WTC11 (cell line): ENCODE measurements around the gene ENPP6. TPM values are rescaled to one million over a fixed set of nuclear protein-coding genes. Genes with fewer than 3 reads are reported as not detected.
A peak's percentile ranks its signal among the peaks of the same experiment; 100 is the strongest.

Experiments used
- ATAC-seq: fragments of 200-7000 bp; cut with Tn5 transposase; 2 replicates; pipeline ENCODE4 v1.10.0; 2021; ENCODE audit warnings: mild to moderate bottlenecking, moderate library complexity
- CTCF ChIA-PET: fragments of 300-600 bp; sonication (Branson Sonifier 250); formaldehyde crosslinking; loops from one replicate; lab custom pipeline; 2021; ENCODE audit warnings: antibody characterized with exemption; lab: Charles Lee
- POLR2A ChIA-PET: fragments of 350-600 bp; sonication (Branson Sonifier 250); formaldehyde crosslinking; loops from one replicate; lab custom pipeline; 2021; ENCODE audit warnings: antibody characterized with exemption; lab: Charles Lee
- DNase-seq: peaks from one replicate; pipeline ENCODE4 v3.0.0; 2021; ENCODE audit warnings: low spot score
- H3K27ac Mint-ChIP-seq: 2 replicates; pipeline ENCODE4 v1.8.0; 2021; ENCODE audit warnings: mixed read lengths
- H3K27me3 Mint-ChIP-seq: 2 replicates; pipeline ENCODE4 v1.8.0; 2021; ENCODE audit warnings: low read depth, mild to moderate bottlenecking, moderate library complexity, mixed read lengths
- H3K36me3 Mint-ChIP-seq: 2 replicates; pipeline ENCODE4 v1.8.0; 2021; ENCODE audit warnings: mixed read lengths
- H3K4me1 Mint-ChIP-seq: 2 replicates; pipeline ENCODE4 v1.8.0; 2022; ENCODE audit warnings: mixed read lengths
- H3K4me3 Mint-ChIP-seq: 2 replicates; pipeline ENCODE4 v1.8.0; 2021; ENCODE audit warnings: mild to moderate bottlenecking, moderate library complexity, mixed read lengths
- H3K9me3 Mint-ChIP-seq: 2 replicates; pipeline ENCODE4 v1.8.0; 2021; ENCODE audit warnings: mixed read lengths
- AFF4 ChIP-seq: sonication (generic); formaldehyde crosslinking; IDR thresholded peaks from 2 replicates; pipeline ENCODE4 v1.8.1; 2023; ENCODE audit warnings: mild to moderate bottlenecking, missing genetic modification reagents, borderline replicate concordance
- ATF6 ChIP-seq: sonication (generic); formaldehyde crosslinking; IDR thresholded peaks from 2 replicates; pipeline ENCODE4 v1.8.1; 2023; ENCODE audit warnings: mild to moderate bottlenecking, missing genetic modification reagents
- CTCF ChIP-seq: fragments of 200-600 bp; IDR thresholded peaks from 2 replicates; pipeline ENCODE4 v1.8.0; 2022; ENCODE audit warnings: antibody characterized with exemption
- NFYB ChIP-seq: sonication (generic); formaldehyde crosslinking; conservative IDR thresholded peaks from 2 replicates; pipeline ENCODE4 v1.8.0; 2022; ENCODE audit warnings: low read depth, missing genetic modification reagents
- NR3C1 ChIP-seq: sonication (generic); formaldehyde crosslinking; conservative IDR thresholded peaks from 2 replicates; pipeline ENCODE4 v1.8.1; 2023; ENCODE audit warnings: low read depth, mild to moderate bottlenecking, missing genetic modification reagents
- ZBTB21 ChIP-seq: sonication (generic); formaldehyde crosslinking; IDR thresholded peaks from 2 replicates; pipeline ENCODE4 v1.8.1; 2023; ENCODE audit warnings: mild to moderate bottlenecking, missing genetic modification reagents, borderline replicate concordance
- ZNF232 ChIP-seq: sonication (generic); formaldehyde crosslinking; IDR thresholded peaks from 2 replicates; pipeline ENCODE4 v1.8.0; 2022; ENCODE audit warnings: mild to moderate bottlenecking, missing genetic modification reagents
- total RNA-seq: library from RNA; stranded (reverse); gene quantifications from 3 replicates; pipeline ENCODE4 v1.2.3, GENCODE V29; 2021
- TF ChIP-seq, protein P1 (sequence below): sonication (generic); formaldehyde crosslinking; IDR thresholded peaks from 2 replicates; pipeline ENCODE4 v1.8.0; 2023; ENCODE audit warnings: mild to moderate bottlenecking, missing genetic modification reagents

Gene ENPP6
- total RNA-seq, 1 experiment from 2014 or later: 0.09 TPM

GRCh38 chr4:184250795-184251669 lies 33.4 kb upstream of the ENPP6 start:
- peak; percentile 64 for ATAC-seq

More at GRCh38 chr4:184250795-184251669, 33.4 kb upstream of the ENPP6 start:
- POLR2A ChIA-PET: interaction anchor here (0.7 kb wide), 1 partner anchor 1590 kb away, joined by 3 read pairs; no protein-coding TSS in a partner anchor
- TF ChIP-seq NR3C1 (no peak), ZNF232 (CRISPR knock-in tag) (no peak), NFYB (CRISPR knock-in tag) (no peak), CTCF (peak; percentile 54), ATF6 (CRISPR knock-in tag) (no peak), ZBTB21 (CRISPR knock-in tag) (no peak), AFF4 (CRISPR knock-in tag) (no peak)
- TF ChIP-seq, protein P1, sequence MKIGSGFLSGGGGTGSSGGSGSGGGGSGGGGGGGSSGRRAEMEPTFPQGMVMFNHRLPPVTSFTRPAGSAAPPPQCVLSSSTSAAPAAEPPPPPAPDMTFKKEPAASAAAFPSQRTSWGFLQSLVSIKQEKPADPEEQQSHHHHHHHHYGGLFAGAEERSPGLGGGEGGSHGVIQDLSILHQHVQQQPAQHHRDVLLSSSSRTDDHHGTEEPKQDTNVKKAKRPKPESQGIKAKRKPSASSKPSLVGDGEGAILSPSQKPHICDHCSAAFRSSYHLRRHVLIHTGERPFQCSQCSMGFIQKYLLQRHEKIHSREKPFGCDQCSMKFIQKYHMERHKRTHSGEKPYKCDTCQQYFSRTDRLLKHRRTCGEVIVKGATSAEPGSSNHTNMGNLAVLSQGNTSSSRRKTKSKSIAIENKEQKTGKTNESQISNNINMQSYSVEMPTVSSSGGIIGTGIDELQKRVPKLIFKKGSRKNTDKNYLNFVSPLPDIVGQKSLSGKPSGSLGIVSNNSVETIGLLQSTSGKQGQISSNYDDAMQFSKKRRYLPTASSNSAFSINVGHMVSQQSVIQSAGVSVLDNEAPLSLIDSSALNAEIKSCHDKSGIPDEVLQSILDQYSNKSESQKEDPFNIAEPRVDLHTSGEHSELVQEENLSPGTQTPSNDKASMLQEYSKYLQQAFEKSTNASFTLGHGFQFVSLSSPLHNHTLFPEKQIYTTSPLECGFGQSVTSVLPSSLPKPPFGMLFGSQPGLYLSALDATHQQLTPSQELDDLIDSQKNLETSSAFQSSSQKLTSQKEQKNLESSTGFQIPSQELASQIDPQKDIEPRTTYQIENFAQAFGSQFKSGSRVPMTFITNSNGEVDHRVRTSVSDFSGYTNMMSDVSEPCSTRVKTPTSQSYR (CRISPR knock-in tag): no peak
- TF ChIP-seq, all 79 proteins: peak for 1
- Mint-ChIP-seq H3K9me3 (peaks cover 32% of the 10 kb centered on the region), H3K4me3 (no peak overlapping the region), H3K4me1 (no peaks in the 10 kb centered on the region), H3K36me3 (peaks cover 25% of the 10 kb centered on the region), H3K27ac (no peak overlapping the region), H3K27me3 (peaks cover 9% of the 10 kb centered on the region)
- CTCF ChIA-PET: interaction anchor here (0.6 to 1.4 kb wide), 5 partner anchors 10 to 80 kb away, joined by 3 to 8 read pairs (median 6); no protein-coding TSS in a partner anchor
- DNase-seq: no peak
